Activated T-helper 1 cell treated with Interleukin-2 at 50 U/mL for 16 hours (primary cell): ENCODE measurements around the gene DNHD1.
"Not testable (repeated sequence)": the region's sequence is repeated elsewhere in the genome, so short reads cannot be mapped to it uniquely, and the experiment has no call there.

ENCODE experiments used
- DNase-seq: peaks from one replicate; pipeline ENCODE4 v3.0.0-alpha.2; 2020; ENCODE audit warnings: low read depth

Gene DNHD1

GRCh38 chr11:6481012-6481923 is 15.8 kb upstream of the DNHD1 start, which contains the start of the genes ARFIP2 and TIMM10B:
TSS of gene ARFIP2 (minus strand) at chr11:6481331. CDS start at chr11:6480421, 910 bp downstream.
TSS of gene TIMM10B (plus strand) at chr11:6481501. CDS start at chr11:6481517, 16 bp downstream.
- peak; percentile 93 for DNase-seq

GRCh38 chr11:6481924-6482275 is 15.2 kb upstream of the DNHD1 start:
- DNase-seq, result no peak

GRCh38 chr11:6482441-6482840 is 14.6 kb upstream of the DNHD1 start:
- DNase-seq, result no peak

- DNase-seq, result no peak
Measured at GRCh38 chr11:6483015-6483414, 14.1 kb upstream of the DNHD1 start.

GRCh38 chr11:6485661-6486060 is 11.4 kb upstream of the DNHD1 start:
- DNase-seq, result no peak

- DNase-seq, result no peak
Measured at GRCh38 chr11:6486256-6486655, 10.8 kb upstream of the DNHD1 start.

GRCh38 chr11:6486938-6487337 is 10.1 kb upstream of the DNHD1 start:
- DNase-seq, result no peak

GRCh38 chr11:6488342-6488741 is 8.7 kb upstream of the DNHD1 start:
- no peak for DNase-seq

- no peak for DNase-seq
Measured at GRCh38 chr11:6488821-6489220, 8.3 kb upstream of the DNHD1 start.

- no peak for DNase-seq
Measured at GRCh38 chr11:6489306-6489705, 7.8 kb upstream of the DNHD1 start.

- no peak for DNase-seq
Measured at GRCh38 chr11:6498121-6498520, 1.0 kb downstream of the DNHD1 start.

GRCh38 chr11:6498544-6498943 is 1.5 kb downstream of the DNHD1 start:
- DNase-seq, result no peak

GRCh38 chr11:6502382-6502781 is 5.3 kb downstream of the DNHD1 start:
- no peak for DNase-seq

- DNase-seq, result no peak
Measured at GRCh38 chr11:6504166-6504565, 7.1 kb downstream of the DNHD1 start.

GRCh38 chr11:6505577-6506240 is 8.6 kb downstream of the DNHD1 start:
- DNase-seq, result no peak

- no peak for DNase-seq
Measured at GRCh38 chr11:6516865-6517264, 19.8 kb downstream of the DNHD1 start.

GRCh38 chr11:6520265-6520664 is 23.2 kb downstream of the DNHD1 start:
- no peak for DNase-seq

- not testable (repeated sequence) for DNase-seq
Measured at GRCh38 chr11:6521946-6522345, 24.9 kb downstream of the DNHD1 start.

- no peak for DNase-seq
Measured at GRCh38 chr11:6523253-6523652, 26.2 kb downstream of the DNHD1 start.

- no peak for DNase-seq
Measured at GRCh38 chr11:6526411-6527135, 29.5 kb downstream of the DNHD1 start.

GRCh38 chr11:6529266-6529665 is 32.2 kb downstream of the DNHD1 start:
- DNase-seq, result no peak

- DNase-seq, result no peak
Measured at GRCh38 chr11:6530848-6531247, 33.8 kb downstream of the DNHD1 start.
